GM18517 (cell line): ENCODE data around the gene AKAP13.
"Not testable (repeated sequence)": the region's sequence is repeated elsewhere in the genome, so short reads cannot be mapped to it uniquely, and the experiment has no call there.

Experiments
- ATAC-seq: cut with Tn5 transposase; IDR thresholded peaks from one replicate; pipeline ENCODE4 v1.9.1; 2021; ENCODE audit warnings: mild to moderate bottlenecking, moderate library complexity; ENCODE audit not compliant: unreplicated experiment

AKAP13 gene

DNA sequence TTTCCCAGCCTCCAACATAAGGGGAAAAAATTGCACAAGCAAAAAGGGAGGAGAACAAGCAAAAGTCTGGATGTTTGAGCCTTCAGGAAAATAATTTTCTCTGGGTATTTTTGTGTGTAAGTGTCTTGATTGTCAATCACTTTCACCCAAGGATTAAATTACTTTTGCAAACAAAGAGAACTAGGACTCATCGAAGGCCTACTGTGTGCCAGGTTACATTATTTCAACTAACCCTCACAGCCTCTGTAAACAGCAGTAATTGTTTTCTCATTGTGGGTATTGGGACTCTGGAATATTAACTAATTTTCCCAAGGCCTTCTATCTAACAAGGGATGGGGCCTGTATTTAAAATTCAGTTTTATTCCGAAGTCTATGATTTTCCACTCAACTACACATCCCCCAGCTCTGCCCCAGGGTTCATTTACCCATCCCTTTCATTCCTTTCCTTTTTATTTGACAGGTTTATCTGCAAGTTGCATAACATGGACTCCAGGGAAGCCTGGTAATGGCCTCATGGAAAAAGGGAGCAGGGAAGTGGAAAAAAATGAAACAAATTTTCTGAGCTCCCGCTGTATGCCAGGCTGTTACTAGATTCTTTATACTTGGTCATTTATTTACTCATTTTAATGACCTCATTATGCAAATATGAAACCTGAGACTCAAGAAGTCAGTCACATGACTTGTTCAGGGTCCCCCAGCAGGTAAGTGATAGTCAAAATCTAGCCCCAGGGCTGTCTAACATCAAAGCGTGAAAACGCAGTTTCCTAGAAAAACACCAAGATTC, 32.9 kb upstream of the AKAP13 start:
- not testable (repeated sequence) for ATAC-seq

DNA sequence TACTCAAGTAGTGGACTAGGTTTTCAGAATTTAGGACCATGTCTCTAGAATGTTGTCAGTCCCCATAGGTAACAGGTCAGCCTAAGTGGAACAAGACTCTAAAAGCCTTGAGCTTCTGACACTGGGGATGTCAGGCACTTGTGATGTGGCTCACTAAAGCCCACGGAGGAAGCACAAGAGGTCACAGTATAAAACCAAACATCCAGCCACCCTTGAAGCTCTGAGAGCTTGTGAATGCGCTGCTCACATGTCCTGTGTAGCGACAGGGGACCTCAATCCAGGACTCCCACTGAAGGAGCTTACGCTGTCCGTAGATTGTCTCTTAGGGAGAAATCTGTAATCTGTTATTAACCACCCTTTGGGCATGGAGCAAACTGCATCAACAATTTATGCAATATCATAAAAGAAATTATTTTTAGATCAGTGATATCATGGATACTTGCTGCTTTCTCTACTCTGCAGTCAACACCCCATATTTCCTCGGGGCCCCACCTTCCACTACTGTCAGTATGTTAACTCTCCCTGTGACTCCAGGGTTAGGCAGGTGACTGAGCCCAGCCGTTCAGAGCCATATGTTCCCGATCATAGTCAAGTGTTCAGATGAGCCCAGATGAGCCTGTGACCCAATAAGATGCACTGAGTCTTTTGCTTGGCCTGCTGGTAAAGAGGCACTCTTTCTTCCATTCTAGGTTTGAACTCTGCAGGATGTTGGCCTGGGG, 32.2 kb upstream of the AKAP13 start:
- not testable (repeated sequence) for ATAC-seq

DNA sequence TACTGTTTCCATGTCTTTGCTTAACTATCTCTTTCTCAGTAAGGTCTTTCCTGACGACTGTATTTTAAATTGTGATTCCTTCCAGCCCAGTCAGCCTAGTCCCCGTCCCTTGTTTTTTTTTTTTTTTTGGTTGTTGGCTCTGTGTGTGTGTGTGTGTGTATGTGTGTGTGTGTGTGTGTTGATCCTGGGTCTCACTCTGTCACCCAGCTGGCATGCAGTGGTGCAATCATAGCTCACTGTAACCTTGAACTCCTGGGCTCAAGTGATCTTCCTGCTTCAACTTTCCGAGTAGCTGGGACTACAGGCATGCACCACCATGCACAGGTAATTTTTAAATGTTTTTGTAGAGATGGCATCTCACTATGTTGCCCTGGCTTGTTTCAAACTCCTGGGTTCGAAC, 31.3 kb upstream of the AKAP13 start:
- not testable (repeated sequence) for ATAC-seq

DNA sequence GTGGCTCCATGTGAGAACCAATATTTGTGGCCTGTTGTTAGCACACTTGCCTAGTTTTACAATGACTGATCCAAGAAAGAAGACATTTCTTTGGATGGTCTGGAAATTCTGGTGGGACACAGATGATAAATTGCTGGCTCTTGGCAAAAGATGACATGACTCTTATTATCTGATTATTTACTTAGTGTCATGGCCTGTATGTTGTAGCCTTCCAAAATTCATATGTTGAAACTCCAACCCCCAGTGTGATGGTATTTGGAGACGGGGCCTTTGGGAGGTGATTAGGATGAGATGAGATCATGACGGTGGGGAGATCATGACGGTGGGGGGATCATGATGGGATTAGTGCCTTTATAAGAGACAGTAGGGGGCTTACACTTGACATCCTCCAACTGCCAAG, 30.0 kb upstream of the AKAP13 start:
- no peak for ATAC-seq

DNA sequence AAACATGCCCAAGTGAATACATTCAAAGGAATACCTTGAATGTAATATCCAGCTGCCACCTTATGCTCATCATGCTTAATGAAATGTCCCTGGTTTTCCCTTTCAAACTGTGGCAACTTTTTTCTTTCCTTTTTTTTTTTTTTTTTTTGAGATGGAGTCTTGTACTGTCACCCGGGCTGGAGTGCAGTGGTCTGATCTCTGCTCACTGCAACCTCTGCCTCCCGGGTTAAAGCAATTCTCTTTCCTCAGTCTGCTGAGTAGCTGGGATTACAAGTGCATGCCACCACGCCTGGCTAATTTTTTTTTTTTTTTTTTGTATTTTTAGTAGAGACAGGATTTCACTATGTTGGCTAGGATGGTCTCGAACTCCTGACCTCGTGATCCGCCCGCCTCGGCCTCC, 28.9 kb upstream of the AKAP13 start:
- not testable (repeated sequence) for ATAC-seq

DNA sequence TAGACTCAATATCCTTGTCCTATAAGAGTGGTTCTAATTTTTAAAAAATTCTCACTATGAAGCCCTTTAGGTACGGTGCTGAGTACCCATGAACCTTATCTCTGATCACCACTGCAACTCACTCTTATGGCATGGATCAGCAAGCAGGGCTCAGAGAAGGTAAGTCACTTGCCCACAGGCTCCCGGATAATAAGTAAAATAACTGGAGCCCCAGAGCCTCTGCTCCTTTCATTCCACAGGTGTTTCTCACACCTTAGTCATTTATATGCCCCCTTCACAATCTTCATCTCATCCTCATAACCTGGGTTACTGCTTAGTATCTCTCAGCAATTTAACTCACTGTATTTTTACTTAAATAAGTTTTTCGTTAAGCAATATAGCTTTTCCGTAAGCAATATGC, 28.4 kb upstream of the AKAP13 start:
- no peak for ATAC-seq

DNA sequence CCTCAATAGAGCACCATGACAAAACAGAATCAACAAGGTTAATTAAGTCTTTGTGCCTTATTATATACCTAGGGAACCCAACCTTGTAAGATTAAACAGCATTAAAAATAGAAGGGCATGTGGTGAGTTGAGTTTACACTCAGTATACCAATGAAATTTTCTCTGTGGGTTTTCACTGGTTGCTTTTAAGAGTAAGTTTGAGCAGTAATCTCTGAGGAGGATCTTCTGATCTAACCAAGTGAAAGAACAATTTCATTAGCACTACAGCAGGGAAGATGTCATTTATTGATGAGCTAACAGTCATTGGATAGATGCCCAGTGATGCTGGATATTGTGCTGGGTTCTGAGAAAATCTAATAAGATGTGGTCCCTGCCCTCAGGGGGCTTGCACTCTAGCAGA, 26.9 kb upstream of the AKAP13 start:
- no peak for ATAC-seq

DNA sequence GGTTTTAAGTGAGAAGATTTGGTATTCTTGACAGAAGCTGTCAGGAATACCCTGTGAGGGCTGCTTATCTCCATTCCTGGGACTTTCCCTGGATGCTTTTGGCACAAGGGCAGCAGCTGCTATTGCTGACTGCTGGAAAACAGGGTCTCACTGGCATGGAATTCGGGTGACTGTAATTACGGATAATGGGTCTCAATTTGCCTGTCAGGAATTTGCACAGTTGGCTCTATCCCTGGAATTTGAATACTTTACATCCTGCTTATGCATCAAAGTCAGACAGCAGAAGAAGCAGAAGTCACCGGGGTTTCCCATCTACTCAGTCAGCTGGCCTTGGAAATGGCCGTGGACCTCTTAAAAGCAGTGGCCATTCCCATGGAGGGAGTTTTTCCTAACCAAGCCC, 25.9 kb upstream of the AKAP13 start:
- ATAC-seq = no peak

DNA sequence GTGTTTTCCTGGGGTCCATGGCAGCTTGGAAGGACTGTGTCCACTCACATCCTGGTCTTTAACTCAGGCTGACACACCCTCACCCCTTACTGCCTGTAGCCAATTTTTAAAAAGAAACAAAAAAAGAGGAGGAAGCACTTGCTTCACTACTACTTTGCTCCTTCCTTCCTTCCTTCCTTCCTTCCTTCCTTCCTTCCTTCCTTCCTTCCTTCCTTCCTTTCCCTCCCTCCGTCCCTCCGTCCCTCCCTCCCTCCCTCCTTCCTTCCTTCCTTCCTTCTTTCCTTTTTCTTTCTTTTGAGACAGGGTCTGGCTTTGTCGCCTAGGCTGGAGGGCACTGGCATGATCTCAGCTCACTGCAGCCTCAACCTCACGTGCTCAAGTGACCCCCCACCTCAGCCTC, 25.5 kb upstream of the AKAP13 start:
- ATAC-seq = no peak

DNA sequence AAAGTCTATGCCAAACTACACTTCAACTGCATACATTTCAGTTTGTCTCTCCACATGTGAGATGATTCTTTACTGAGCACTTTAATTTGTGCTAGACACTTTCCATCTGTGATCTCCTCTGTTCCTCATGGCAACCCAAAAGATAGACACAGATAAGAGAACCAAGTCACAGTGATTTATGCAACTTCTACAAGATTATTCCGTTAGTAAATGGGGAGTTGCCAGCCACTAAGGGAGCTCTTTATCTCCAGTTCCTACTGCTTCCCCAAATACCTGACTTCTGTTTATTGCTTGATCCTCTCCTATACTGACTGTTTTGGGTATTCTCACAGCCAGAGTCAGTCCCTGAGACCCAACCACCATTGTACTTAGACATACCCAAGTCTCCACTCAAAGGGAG, 24.1 kb upstream of the AKAP13 start:
- ATAC-seq = no peak

DNA sequence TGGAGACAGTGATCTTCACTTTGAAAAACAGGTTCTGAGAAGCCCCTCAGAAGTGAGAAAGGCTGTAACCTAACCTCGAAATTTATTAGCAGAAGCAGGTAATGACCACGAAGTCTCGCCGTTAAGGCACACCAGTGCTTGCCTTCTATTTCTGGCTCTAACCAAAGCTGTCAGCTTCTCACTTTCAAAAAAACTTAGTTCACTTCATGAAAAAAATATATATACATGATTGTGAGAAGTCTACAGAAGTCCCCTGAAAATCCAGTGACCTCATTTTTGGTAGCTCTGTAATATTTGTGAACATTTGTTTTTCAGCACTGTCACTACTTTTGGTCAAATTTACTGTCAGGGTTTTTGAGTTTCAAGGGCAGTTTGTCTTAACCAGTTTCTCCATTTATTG, 19.1 kb upstream of the AKAP13 start:
- ATAC-seq = peak; percentile 88

DNA sequence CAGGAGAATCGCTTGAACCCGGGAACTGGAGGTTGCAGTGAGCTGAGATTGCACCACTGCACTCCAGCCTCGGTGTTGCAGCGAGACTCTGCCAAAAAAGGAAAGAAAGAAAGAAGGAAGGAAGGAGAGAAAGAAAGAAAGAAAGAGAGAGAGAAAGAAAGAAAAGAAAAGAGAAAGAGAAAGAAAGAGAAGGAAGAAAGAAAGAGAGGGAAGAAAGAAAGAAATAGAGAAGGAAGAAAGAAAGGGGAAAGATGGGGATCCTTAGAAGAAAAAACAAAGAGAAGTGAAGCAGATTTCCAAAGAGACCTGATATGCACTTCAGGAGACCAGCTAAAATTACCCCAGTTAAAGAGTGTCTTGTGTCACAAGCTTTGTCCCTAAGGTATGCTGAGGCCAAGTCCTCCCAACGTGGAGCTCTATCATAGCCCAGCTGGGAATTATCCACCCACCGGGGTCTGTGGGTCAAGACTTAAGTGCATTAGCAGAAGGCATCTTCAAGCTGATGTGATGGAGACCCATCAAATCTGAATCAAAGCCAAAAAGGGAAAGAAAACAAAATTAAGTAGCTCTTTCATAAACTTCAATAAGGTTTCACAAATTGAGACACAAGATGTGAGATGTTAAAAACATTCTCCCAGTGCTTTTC, 17.8 kb upstream of the AKAP13 start:
- no peak for ATAC-seq

DNA sequence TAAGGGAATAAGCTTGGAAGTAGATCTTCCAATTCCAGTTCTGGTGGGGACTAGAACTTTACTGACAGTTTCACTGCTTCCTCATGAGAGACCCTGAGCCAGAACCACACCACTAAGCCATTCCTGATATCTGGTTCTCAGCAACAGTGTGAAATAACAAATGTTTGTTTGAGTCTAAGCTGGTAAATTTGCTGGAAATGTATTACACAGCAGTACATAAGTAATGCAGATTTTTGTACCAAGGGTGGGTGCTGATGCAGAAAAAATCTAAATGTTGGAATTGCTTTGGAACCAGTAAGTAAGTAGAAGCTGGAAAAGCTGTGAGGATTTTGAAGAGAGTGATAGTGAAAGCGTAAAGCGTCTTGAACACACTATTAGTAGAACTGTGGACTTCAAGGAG, 14.4 kb upstream of the AKAP13 start:
- no peak for ATAC-seq

DNA sequence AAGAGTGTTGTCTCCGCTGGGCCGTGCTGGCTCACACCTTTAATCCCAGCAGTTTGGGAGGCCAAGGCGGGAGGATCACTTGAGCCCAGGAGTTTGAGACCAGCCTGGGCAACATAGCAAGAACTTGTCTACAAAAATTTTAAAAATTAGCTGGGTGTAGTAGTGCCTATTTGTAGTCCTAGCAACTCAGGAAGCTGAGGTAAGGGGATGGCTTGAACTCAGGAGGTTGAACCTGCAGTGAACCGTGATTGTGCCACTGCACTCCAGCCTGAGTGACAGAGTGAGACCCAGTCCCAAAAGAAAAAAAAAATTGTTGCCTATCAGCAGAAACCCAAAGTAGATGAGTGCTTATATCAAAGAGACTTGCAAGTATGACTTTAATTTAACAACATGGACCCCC, 12.7 kb upstream of the AKAP13 start:
- ATAC-seq = no peak

DNA sequence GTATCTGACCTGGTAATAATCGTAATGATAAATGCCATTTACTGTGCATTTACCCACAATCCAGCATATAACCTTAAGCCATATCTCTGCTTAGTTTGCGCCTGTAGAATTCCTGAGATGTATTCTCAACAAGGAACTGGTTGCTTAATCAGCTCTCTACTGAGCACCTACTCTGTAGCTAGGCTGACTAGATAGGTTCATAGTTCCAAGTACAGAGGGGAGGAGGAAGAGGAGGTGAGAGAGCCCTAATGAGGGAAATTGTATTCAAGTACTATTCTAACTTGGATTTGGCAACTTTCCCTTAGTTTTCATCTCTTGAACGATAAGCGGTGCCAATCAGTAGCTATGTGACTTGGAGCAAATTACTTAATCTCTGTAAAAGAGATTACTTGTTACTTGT, 5.6 kb upstream of the AKAP13 start:
- ATAC-seq = no peak

DNA sequence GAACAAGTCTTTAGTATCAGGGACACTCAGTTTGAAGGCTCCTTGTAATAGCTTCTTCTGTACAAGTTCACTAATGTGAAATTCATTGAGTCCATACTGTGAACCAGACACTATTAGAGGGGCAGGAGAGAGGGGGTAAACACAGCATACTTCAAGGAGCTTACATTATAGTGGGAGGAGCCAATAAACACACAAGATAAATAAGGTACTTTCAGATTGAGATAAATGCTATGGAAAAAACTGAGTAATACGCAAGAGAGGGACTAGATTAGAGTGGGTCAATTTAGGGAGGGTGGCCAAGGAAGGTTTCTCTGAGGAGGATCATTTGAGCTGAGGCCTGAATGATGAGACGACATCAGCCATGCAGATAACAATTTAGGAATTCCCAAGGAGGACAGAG, 3.1 kb upstream of the AKAP13 start:
- no peak for ATAC-seq

DNA sequence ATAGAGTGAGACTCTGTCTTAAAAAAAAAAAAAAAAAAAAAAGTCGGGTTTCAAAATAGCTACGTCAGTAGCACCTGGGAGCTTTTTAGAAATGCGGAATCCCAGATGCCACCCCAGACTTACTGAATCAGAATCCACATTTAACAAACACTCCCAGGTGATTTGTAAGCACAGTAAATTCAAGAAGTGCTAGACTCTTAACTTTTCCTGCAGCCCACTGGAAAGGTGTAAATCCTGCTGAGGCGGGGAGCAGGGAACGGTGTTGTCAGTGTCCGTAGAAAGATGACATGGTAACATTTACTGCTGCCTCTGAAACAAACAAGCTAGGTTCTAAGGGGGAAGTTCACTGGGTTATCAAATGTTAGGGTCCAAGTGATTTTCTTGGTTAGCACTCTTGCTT, 2.4 kb upstream of the AKAP13 start:
- ATAC-seq = no peak

DNA sequence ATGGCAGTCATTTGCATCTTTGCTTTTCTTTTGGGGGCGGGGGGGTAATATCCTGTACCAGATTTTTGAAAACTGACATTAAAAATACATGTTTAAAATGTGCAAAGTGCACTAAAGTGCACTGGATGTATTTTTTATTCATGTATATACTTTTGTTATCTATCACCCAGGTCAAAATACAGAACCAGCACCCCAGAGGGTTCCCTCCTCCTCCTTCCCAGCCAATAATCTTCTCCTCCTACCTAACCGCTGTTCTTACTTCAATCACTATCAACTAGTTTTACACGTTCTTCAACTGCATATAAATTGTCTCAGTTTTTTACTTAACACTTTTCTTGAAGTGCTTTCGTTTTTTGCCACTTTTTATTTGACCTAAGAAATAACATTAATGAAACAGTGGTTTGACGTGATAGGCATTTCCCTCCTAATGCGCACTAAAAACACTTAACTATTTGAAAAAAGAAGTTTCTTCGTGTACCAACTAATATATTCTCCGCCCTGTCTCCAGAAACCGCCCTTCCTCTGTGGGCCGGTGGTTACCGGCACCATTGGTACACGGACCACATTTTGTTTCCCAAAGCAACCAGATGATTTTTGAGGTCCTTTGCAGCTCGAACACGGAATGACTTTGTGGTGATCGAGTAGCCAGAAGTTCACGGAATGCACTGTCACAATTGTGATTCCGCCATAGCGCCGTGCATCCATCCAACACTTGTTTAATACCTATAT, 836 bp upstream of the AKAP13 start:
- no peak for ATAC-seq

DNA sequence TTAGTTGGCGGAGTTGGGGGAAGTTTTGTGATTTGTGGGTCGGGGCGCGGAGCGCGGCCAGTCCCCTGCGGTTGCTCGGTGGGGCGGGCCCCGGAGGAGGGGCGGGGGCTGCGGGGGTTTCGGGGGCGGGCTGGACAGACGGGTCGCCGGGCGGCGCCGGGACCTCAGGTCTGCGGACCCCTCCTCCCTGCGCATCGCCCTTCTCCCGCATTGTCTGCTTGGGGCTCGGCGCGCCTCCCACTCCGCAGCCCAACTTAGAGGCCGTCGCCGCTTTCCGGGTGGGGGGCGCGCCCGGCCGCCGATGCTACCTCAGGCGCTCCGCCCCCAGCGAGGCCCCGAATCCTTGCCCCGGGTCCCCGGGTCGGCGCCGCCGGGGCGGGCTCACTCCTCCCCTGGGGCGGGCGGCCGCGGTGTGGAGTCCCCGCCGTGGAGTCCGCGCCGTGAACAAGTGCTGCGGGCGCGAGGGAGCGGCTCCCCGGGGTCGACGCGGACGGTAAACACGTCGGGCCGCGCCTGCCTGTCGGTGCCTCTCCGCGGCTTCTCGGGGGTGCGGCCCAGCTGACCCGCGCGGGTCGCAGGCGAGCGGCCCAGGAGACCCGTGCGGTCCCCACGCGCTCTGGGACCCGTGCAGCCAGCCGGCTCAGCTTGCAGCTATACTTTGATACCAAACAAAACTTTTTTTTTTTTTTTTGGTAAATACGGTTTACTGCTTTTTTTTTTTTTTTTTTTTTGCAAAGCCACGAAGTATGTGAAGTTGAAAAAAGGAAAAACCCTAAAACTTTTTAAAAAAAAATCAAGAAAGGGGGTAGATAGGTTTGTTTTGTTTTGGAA, 624 bp downstream of the AKAP13 start:
- ATAC-seq = peak; percentile 33
